T-helper 22 cell (primary cell): ENCODE measurements around the gene VAMP1.

Experiments
- DNase-seq: peaks from one replicate; pipeline ENCODE4 v3.0.0-alpha.2; 2020; ENCODE audit warnings: low read depth

The VAMP1 gene

GRCh38 chr12:6425590-6426531, 44.6 kb downstream of the VAMP1 start:
- no peak for DNase-seq

- no peak for DNase-seq
Observed at GRCh38 chr12:6424866-6425265, 45.6 kb downstream of the VAMP1 start.

GRCh38 chr12:6424008-6424347, 46.5 kb downstream of the VAMP1 start:
- no peak for DNase-seq

- DNase-seq: peak; percentile 60
Observed at GRCh38 chr12:6423267-6424007, 47.0 kb downstream of the VAMP1 start.

GRCh38 chr12:6420364-6420763, 50.1 kb downstream of the VAMP1 start:
- no peak for DNase-seq

- DNase-seq: no peak
Observed at GRCh38 chr12:6418796-6419195, 51.7 kb downstream of the VAMP1 start.

GRCh38 chr12:6416596-6416995, 53.9 kb downstream of the VAMP1 start:
- DNase-seq: no peak
